ENCODE results near the gene DPH6.

- TF ChIP-seq CTCF (IDR thresholded peaks at IDR 0.05) (no peak), EP300 (IDR thresholded peaks at IDR 0.05) (no peak)
Observed at GRCh38 chr15:35445891-35446290, 100.1 kb downstream of the DPH6 start.
